Brain microvascular endothelial cell (primary cell): ENCODE measurements around the gene PDE4A.
"Not testable (repeated sequence)": the region's sequence is repeated elsewhere in the genome, so short reads cannot be mapped to it uniquely, and the experiment has no call there.

Source experiments
- DNase-seq: peaks from one replicate; pipeline ENCODE4 v3.0.0-alpha.2; 2020
- H3K27ac ChIP-seq: fragments of 250-450 bp; sonication (Bioruptor Pico); 2 replicates; pipeline ENCODE4 v1.5.1; 2020; ENCODE audit warnings: mild to moderate bottlenecking, moderate library complexity
- H3K27me3 ChIP-seq: fragments of 250-450 bp; sonication (Bioruptor Pico); replicated peaks from 2 replicates; pipeline ENCODE4 v1.5.1; 2020; ENCODE audit warnings: mild to moderate bottlenecking
- H3K36me3 ChIP-seq: fragments of 250-450 bp; sonication (Bioruptor Pico); replicated peaks from 2 replicates; pipeline ENCODE4 v1.5.1; 2020; ENCODE audit warnings: mild to moderate bottlenecking
- H3K4me3 ChIP-seq: 2 replicates; pipeline ENCODE4 v1.5.1; 2011; ENCODE audit warnings: low read depth, mild to moderate bottlenecking, control low read depth, low read length, moderate library complexity
- CTCF ChIP-seq: IDR thresholded peaks from 2 replicates; pipeline ENCODE4 v1.5.1; 2011; ENCODE audit warnings: low read depth, mild to moderate bottlenecking, moderate library complexity, low read length, control low read depth, inconsistent platforms; ENCODE audit errors: missing control alignments
- in situ Hi-C: cut with HindIII; loops from 2 replicates; pipeline ENCODE4 v1.10.0; 2017; ENCODE audit warnings: low sequenced_read_pairs, low pct_ligation_motif_present

PDE4A gene

GRCh38 chr19:10392120-10392519 lies 28.2 kb upstream of the PDE4A start:
- Histone ChIP-seq H3K27ac (no peak overlapping the region), H3K27me3 (no peaks in the 10 kb centered on the region), H3K4me3 (no peak overlapping the region), H3K36me3 (peaks cover 66% of the 10 kb centered on the region)
- DNase-seq, result no peak
- TF ChIP-seq CTCF, result no peak
- in situ Hi-C loops, result no loop called here

GRCh38 chr19:10393137-10393536 lies 27.2 kb upstream of the PDE4A start:
- H3K36me3 ChIP-seq, result peaks cover 71% of the 10 kb centered on the region
- no peak for DNase-seq
- no peak for TF ChIP-seq CTCF
- in situ Hi-C loops, result no loop called here
- H3K4me3 ChIP-seq, result no peak overlapping the region
- no peak overlapping the region for H3K27ac ChIP-seq
- no peaks in the 10 kb centered on the region for H3K27me3 ChIP-seq

- H3K4me3 ChIP-seq, result no peak overlapping the region
- no peak overlapping the region for H3K27ac ChIP-seq
- DNase-seq, result no peak
- peaks cover 73% of the 10 kb centered on the region for H3K36me3 ChIP-seq
- no peaks in the 10 kb centered on the region for H3K27me3 ChIP-seq
- no peak for TF ChIP-seq CTCF
- in situ Hi-C loops, result no loop called here
Observed at GRCh38 chr19:10395003-10395402, 25.3 kb upstream of the PDE4A start.

- no peak for TF ChIP-seq CTCF
- in situ Hi-C loops, result no loop called here
- H3K27me3 ChIP-seq, result no peaks in the 10 kb centered on the region
- no peak for DNase-seq
- H3K27ac ChIP-seq, result no peak overlapping the region
- peaks cover 69% of the 10 kb centered on the region for H3K36me3 ChIP-seq
- H3K4me3 ChIP-seq, result no peak overlapping the region
Observed at GRCh38 chr19:10395436-10395835, 24.9 kb upstream of the PDE4A start.

- Histone ChIP-seq H3K27ac (no peak overlapping the region), H3K4me3 (no peak overlapping the region), H3K36me3 (peaks cover 64% of the 10 kb centered on the region), H3K27me3 (no peaks in the 10 kb centered on the region)
- in situ Hi-C loops, result no loop called here
- DNase-seq, result no peak
- no peak for TF ChIP-seq CTCF
Observed at GRCh38 chr19:10395917-10396316, 24.4 kb upstream of the PDE4A start.

- Histone ChIP-seq H3K36me3 (peaks cover 38% of the 10 kb centered on the region), H3K27ac (no peak overlapping the region), H3K27me3 (no peaks in the 10 kb centered on the region), H3K4me3 (no peak overlapping the region)
- in situ Hi-C loops, result no loop called here
- no peak for DNase-seq
- TF ChIP-seq CTCF, result no peak
Observed at GRCh38 chr19:10398819-10399218, 21.5 kb upstream of the PDE4A start.

- DNase-seq, H3K27ac ChIP-seq, H3K4me3 ChIP-seq, in situ Hi-C loops, H3K27me3 ChIP-seq: not testable (repeated sequence)
- peaks cover 34% of the 10 kb centered on the region for H3K36me3 ChIP-seq
Observed at GRCh38 chr19:10399340-10399739, 21.0 kb upstream of the PDE4A start.
